Right lobe of liver (tissue), 4 donors: ENCODE data around the gene GNPDA1.

Experiments
- POLR2A ChIP-seq: fragments of 450-650 bp; IDR thresholded peaks from one replicate; pipeline ENCODE4 v1.6.1; 2017; ENCODE audit warnings: antibody characterized with exemption, mild to moderate bottlenecking
- TF ChIP-seq, protein P1 (sequence below), 4 donors: fragments of 200-600 bp in 3 of 4; fragments of 450-650 bp in 1 of 4; IDR thresholded peaks; one replicate each; pipeline versions ENCODE4 v1.5.1 to v1.8.0; 2016 to 2022; ENCODE audit warnings: antibody characterized with exemption in 4 of 4, mild to moderate bottlenecking in 2 of 4
- donor health status: DM: no; HTN: no; CAD: no.
- donor health status: DM: no; HTN: no; CAD: no.
- donor health status: DM: no; HTN: yes; CAD: no.

DNA sequence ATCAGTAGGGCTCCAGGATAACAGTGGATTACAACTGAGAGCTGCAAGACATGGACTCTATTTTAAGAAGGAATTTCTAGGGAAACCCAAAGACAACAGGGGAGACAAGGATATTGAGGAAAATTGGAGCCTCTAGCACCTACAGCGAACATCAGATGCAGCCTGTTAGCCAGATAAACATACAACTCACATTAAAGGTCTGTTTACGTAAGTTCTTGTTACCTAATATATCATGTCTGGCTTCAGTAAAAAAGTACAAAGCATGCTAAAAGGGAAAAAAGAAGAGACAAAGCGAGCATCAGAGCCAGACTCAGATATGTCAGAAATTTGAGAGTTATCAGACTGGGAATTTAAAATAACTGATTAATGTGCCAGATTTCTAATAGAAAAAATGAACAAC, 17.2 kb downstream of the GNPDA1 start:
- TF ChIP-seq, protein P1, sequence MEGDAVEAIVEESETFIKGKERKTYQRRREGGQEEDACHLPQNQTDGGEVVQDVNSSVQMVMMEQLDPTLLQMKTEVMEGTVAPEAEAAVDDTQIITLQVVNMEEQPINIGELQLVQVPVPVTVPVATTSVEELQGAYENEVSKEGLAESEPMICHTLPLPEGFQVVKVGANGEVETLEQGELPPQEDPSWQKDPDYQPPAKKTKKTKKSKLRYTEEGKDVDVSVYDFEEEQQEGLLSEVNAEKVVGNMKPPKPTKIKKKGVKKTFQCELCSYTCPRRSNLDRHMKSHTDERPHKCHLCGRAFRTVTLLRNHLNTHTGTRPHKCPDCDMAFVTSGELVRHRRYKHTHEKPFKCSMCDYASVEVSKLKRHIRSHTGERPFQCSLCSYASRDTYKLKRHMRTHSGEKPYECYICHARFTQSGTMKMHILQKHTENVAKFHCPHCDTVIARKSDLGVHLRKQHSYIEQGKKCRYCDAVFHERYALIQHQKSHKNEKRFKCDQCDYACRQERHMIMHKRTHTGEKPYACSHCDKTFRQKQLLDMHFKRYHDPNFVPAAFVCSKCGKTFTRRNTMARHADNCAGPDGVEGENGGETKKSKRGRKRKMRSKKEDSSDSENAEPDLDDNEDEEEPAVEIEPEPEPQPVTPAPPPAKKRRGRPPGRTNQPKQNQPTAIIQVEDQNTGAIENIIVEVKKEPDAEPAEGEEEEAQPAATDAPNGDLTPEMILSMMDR (IDR thresholded peaks at IDR 0.05), result no peak
- TF ChIP-seq POLR2A, result no peak
